Activated CD4-positive, CD25-positive, alpha-beta regulatory T cell (primary cell): ENCODE results near the gene SCAF11.

ENCODE experiments used
- DNase-seq, 4 experiments: peaks; one replicate each; lab custom pipeline; 2025; lab: John Stamatoyannopoulos, UW

SCAF11 gene

DNA sequence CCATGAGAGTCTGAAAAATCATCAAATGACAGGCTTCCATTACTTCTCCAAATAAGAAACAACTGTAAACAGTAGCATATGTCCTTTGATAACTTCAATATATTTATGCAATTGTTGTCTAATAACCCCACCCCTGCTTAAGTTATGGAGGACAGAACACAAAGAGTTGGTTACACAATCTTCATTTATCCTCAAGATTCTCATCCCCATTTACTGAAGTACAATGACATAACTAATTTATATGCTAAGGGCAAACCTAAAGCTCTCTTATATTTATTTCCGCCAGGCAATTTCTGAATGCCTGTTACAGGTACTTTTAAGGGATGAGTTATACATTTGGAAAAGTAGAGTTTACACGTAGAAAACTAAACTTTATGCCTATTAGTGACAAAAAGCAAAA, 12.3 kb downstream of the SCAF11 start:
- no peak for DNase-seq

DNA sequence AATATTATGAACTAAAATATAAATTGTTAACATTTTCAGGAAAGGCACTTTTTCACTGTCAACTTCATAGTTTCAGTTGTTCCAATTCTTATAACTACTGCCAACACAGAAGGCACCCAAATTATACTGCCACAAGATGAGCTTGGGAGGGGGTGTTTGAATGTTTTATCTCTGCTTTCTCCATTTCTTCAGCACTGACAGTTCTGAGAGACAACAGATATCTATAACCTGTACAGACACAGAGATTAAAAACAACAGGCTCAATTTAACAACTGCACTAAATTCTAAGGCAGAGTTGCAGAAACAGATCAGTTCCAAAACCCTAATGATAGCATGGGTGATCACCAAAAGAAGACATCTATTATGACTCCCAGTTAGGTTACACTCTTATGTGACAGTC, 12.8 kb downstream of the SCAF11 start:
- no peak for DNase-seq

DNA sequence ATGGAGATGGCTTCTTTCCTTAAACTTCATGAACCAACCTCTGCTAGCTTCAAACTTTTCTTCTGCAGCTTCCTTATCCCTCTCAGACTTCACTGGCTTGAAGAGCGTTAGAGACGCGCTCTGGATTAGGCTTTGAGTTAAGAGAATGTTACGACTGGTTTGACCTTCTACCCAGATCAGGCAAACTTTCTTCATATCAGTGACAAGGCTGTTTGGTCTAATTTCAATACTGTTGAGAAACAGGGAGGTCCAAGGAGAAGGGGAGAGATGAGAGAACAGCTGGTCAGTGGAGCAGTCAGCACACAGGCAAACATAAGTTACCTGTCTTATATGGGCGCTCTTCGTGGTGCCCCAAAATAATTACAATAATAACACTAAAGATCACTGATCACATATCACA, 14.9 kb downstream of the SCAF11 start:
- no peak for DNase-seq

DNA sequence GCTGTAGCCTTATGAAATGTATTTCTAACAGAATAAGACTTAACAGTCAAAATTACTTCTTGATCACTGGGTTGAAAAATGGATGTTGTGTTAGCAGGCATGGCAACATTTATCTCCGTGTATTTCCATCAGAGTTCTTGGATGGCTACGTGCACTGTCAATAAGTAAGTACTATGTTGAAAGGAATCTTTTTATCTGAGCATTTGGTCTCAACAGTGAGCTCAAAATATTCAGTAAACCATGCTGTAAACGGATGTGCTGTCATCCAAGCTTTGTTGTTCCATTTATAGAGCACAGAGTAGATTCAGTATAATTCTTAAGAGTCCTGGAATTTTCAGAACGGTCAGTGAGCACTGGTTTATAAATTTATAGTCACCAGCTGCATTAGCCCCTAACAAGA, 15.5 kb downstream of the SCAF11 start:
- no peak for DNase-seq

DNA sequence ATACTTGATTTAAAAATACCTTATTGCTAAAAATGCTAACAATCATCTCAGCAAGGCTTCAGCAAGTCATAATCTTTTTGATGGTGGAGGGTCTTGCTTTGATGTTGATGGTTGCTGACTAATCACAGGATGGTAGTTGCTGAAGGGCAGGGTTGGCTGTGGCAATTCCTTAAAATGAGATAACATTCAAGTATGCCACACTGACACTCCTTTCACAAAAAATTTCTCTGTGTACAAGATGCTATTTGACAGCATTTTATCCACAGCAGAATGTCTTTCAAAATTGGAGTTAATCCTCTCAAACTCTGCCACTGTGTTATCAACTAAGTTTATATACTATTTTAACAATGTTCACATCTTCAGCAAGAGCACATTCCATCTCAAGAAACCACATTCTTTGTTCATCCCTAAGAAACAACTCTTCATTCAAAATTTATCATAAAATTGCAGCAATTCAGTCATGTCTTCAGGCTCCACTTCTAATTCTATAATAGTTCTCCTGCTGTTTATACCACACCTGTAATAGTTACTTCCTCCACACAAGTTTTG, 16.1 kb downstream of the SCAF11 start:
- no peak for DNase-seq

DNA sequence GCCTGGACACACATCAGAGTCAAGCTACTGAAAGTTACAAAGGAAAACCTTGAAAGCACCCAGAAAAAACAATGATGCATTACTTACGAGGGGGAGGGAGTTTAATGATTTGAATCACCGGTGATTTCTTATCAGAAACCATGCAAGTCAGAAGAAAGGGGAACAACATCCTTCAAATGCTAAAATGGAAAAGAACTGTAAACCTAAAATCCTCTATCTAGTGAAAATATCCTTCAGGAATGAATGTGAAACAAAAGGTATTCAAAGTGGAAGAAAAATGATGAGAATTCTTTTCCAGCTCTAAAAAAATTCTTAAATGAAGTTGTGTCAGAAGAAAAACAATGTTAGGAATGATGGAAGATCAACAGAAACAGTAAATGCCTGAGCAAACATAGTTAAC, 16.8 kb downstream of the SCAF11 start:
- DNase-seq = no peak

DNA sequence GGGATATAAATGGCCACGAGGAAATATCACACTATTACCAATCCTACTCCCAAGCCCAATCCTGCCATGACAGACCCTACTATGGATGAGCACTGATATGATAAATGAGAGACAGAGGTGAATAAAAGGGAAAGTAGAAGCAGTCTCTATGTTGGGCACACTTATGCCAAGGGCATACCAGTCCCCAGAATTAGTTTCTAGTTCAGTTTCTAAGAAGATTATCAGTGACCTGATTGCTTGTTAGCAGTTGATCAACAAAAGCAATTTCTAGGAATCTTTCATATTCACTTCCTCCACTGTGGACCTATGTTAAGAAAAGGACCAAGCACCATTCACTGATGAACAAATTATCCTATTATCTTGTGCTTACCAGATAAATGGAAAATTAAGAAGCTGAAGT, 20.0 kb downstream of the SCAF11 start:
- DNase-seq = no peak

DNA sequence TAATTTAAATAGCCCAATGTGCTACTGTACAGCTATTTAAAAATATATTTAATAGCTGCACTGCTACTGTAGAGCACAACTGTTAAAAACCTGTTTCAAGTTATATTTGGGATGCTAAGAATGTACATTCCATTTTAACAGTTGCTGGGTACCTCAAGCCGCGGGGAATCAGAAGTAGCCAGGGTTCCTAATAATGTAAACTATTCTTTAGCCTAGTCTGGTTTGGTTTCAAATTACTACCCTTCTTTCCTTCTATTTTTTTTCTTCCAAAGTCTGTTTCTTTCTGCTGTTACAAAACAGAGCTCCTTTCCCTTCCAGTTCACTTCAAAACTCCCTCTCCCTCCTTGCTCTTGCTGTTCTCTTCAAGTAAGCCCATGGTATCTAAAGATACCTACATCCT, 21.3 kb downstream of the SCAF11 start:
- no peak for DNase-seq

DNA sequence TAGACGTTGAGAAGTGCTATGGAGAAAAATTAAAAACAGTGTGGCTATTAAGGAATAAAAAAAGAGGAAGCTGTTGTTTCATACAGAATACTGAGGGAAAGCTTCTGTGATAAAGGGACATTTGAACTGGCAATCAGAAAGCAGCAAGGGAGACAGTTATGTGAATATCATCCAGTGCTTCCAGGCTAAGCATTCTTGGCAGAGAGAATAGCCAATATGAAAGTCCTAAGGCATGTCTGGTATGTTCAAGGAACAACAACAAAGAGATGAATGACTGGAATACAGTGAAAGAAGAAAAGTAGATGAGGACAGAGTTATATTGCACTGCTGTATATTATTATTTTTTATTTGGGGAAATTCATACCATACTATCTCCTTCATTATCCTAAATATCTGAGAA, 23.9 kb downstream of the SCAF11 start:
- DNase-seq = no peak

DNA sequence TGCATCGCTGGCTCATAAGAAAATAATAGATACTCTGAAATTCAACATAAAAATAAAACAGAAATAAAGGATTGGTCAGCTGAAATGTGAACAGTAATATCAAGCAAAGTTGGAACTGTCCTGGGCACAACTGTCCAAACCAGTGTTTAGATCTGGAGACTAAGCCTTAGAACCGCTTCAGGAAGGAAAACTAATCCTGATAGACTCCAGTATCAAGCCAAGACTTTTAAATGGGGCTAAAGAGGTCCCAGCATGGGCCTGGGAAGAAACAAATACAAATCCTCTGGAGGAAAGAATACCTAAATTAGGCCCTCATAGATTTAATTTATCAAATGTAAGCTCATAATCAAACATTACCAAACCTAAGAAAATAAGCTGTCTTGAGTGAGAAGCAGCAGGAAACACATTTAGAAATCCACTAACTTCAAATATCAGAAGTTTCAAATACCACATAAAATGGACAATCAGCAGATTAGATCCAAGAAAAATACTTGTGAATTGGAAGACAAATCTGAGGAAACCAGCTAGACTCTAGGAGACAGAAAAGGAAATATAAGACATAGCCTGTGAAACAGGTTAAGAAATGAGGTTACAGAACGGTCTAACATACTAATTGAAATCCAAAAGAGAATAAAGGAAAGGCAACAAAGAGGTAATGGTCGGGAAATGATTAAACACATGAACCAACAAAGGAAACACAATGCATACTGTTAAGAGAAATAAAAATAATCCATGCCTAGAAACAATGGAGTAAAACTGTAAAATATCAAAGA, 27.6 kb downstream of the SCAF11 start:
- DNase-seq = no peak

DNA sequence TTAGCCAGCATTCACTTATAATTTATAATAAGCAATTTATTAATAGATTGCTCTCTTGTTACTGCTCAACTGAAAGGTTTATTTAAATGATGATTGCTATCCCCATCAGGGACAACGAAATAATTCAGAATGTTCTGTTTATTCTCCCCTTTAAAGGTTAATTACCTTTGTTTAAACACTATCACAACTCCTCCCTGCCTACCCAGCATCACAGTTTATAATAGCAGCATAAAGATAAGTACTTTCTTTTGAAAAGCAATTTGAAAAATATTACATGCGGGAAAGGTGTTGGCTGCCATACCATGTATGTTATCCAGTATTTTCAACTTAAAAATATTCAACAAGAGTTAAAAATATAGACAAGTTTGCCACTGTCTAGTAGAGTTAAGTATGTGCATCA, 30.6 kb downstream of the SCAF11 start:
- DNase-seq = no peak

DNA sequence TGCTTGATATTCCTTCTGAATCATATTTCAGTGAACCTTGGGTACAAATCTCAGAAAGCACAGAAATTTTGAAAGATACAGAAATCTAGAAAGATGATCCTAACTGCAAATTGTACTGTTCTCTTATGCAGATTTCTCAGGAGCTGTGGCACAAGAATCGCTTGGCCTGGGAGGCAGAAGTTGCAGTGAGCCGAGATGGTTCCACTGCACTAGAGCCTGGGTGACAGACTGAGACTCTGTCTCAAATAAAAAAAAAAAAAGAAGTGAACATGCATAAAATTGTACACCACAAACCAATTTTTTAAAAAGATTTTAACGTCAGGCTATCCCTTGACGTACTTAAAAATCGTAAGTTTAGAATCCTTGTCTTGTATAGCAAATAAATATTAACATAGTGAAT, 31.3 kb downstream of the SCAF11 start:
- DNase-seq = no peak

DNA sequence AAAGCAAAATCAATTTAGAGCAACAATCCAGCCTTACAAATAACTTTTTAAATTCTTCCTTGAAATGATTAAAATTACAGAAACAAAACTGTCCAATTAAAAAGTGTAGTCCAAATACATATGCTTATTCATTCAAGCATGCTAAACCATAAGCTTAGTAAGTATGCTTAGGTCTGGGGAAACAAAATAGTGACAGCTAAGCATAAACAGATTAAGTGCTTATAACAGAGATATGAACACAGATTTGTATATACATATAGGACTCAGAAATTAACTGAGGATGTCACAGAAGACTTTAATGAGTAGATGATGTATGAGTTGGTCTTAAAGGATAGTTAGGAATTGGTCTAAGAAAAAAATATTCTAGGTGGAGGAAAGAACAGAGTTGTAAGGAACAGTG, 41.8 kb downstream of the SCAF11 start:
- DNase-seq = no peak

DNA sequence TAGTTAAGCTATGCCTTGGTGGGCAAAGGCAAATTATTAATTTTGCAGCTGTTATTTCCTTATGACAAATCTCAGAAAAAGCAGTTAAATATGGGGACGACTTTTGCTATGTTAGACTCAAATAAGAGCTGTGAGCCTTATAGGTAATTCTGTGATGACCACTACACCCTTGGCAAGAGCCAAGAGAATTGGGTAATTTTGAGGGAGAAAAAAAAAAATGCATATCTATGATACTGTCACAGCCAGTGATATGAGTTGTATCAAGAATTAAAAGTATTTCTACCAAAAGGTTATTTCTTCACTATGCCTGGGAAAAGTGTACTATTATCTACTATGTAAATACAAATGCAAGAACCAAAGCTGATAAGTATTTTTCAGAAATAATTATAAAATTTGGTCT, 43.9 kb downstream of the SCAF11 start:
- DNase-seq = no peak

DNA sequence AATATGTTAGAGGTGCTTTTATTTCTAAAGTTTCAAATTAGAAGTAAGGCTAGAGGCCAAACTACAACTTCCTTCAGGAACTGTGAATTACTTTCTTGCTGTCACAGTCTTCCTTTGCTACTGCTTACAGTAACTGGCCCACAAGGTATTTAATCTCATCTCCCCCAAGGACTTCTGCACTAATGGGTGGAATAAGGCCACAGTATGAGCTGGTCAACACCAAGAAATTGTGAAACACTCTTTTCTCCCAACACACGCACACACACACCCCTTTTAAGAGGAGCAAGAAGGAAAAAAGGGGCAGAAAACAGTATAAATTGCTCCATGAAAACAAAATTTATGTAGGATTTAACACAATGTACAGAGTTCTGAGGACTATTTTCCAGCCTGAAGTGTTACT, 45.6 kb downstream of the SCAF11 start:
- DNase-seq = no peak

DNA sequence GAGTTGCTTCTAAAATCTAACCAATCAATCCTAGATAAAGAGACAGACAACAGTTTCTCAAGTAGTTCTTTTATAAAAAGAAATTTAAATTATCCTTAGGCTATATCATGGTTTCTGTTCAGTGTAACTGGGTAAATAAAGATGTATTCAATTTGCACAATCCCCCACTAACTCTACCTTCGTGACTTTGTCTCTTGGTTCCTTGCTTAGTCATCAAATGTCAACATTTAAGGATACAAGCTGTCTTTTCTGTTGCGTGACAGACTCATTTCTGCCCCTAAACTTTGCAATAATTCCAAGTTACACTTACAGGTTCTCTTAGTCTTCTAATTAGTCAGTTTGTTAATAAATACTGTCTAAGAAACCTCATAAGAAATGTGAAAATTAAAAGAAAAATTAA, 50.6 kb downstream of the SCAF11 start:
- DNase-seq = no peak

DNA sequence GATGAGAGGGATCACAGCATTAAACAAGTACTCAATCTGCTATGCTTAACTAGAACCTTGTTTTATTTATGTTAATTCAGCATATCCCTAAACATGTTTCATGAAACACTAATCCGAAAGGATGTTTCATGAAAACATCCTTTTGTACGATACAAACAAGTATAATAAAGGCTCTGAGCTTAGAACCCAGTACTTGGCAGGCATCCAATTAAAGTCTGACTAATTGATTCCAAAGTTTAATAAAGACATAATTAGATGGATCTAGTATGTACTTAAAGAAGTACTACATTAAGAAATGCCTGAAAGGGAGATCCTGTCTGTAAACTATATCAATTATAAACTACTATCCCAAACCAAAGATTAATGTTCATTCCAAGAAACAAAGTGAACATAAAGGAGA, 51.8 kb downstream of the SCAF11 start:
- DNase-seq = no peak

DNA sequence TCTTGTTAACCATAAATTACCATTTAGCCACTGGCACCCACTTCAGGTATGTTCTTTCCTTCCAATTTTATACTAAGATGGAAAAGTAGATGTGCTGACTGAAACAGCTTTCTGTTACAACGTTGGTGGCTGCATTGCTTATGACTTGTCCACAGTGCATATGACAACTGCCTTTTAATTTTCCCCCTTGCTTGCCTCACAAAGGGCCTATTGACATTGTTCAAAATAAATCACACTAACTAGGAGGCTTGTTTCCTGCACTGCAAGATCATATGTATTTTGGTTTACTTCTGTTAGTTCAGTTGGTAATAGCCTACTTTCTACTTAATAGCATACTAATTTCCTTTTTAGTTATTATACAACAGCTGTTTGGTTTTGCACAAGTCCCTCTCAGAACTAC, 55.4 kb downstream of the SCAF11 start:
- no peak for DNase-seq

DNA sequence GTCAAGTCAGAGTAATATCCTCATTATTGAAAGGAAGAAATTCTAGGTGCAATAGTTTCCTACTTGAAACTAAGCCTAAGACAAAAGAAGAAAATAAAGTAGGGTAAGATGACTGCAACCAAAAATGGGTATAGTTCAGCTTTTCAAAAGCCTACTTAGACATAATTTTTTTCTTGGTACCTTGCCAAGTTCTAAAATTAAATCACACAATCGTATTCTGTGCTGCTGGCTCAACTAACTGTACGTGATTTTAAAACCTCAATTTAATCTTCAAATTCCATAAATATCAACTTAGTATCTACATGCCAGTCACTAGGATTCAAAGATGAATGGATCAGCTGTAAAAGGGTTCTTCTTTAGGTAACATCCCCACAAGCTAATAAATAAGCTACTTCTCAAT, 56.9 kb downstream of the SCAF11 start:
- DNase-seq = no peak

DNA sequence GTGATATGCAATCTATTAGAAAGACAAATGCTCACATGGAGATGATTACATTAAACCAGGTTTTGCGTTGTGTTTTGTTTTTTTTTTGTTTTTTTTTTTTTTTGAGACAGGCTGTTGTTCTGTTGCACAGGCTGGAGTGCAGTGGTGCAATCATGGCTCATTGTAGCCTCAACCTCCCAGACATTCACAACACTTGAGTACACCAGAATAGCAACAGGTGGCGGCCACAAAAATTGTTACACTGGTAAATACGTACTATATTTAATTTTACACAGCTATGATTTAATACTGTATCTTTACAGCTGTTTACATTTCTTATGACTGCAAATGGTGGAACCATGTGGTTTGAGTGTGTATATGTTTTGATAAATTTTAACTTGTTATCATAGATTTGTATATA, 60.0 kb downstream of the SCAF11 start:
- no peak for DNase-seq

DNA sequence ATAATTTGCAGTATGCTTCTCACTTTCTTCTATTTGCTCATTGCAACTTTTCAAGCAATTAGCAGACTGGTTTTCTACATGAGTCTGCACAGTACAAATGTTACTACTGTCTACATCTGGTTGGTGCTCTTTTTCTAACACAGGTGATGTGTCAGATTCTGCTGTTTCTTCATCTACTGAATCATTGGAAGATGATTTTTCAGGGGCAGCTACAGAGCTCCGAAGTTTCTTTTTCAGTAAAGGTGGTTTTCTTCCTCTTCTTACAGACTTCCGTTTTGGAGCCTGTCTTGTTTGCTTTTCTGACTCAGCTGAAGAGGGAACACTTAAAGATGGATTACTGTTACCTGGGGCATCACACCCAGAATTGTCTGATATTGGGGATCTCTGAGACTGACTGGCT, 62.1 kb downstream of the SCAF11 start:
- DNase-seq = no peak

DNA sequence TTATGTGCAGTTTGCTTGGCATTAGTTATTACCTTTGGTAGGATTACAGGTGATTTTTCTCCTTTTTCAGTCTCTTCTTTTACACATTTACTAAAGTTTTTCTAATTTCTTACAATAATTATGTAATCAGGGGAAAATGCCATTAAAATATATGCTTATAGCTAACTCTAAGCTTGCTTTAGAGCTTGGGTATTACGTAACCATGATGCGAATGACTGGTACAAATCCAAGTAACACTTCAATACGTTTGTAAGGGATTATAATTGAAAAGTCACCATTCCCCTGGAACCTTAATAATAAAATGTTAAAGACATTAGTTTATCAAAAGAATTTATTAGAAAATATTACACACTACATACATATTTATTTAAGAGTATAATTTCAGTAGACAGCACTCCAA, 71.6 kb downstream of the SCAF11 start:
- no peak for DNase-seq

DNA sequence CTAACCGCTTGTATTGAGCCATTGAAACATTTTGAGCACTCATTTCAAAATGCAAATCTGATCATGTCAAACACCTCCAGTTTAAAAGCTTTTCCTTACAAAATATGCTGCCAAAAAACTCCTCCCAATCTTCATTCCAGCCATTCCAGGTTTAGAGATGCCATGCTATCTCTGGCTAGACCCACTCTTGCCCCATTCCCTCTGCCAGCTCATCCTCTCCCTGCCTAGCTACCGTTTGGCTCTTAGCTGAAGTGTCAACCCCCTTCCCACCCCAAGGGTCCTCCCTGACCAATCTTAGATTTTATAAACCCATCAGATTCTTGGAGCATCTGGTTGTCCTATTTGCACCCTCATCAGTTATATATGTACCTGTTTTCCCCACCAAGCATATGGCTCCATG, 75.0 kb downstream of the SCAF11 start:
- no peak for DNase-seq

DNA sequence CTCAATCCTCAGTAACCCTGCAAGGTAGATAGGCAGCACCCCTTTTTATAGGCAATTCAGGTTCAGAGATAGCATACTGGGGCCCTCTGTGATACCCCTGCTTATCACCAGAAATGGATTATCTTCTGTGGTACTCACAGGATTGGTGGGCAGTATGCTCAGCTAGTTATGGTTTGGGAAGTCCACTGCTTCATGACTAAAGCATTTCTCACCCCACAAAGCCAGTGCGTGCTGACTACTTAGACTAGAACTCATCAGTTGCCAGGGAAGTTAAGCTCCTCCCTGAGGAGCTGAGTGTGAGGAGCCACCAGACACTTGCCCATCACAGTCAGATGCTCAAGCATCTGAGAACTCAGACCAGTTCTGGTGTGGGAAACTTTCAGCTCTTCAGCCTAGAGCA, 76.3 kb downstream of the SCAF11 start:
- no peak for DNase-seq
